IMR-90 (cell line): ENCODE data around the gene SAT1. TPM values are rescaled to one million over a fixed set of nuclear protein-coding genes. Genes with fewer than 3 reads are reported as not detected.

Experiments
- ATAC-seq: fragments of 200-7000 bp; cut with Tn5 transposase; 2 replicates; pipeline ENCODE4 v1.9.1; 2020; ENCODE audit warnings: low read depth, mild to moderate bottlenecking, moderate library complexity
- BruUV-seq: library from RNA; stranded (reverse); fragments of 400-500 nt; replicated peaks from 2 replicates; lab custom pipeline; 2021; lab: Mats Ljungman, UMichigan
- CTCF ChIA-PET: fragments of 300-600 bp; formaldehyde crosslinking; extraction: SDS; loops from one replicate; lab custom pipeline; 2021; ENCODE audit warnings: antibody characterized with exemption; lab: Yijun Ruan, JAX
- POLR2A ChIA-PET: fragments of 300-600 bp; sonication (Branson Sonifier 250); formaldehyde crosslinking; loops from one replicate; lab custom pipeline; 2022; ENCODE audit warnings: antibody characterized with exemption; ENCODE audit not compliant: unreplicated experiment; lab: Charles Lee
- DNase-seq: peaks from one replicate; pipeline ENCODE4 v3.0.0; 2013
- H2AFZ ChIP-seq: replicated peaks from 2 replicates; pipeline ENCODE3; 2013; ENCODE audit warnings: low read length, mild to moderate bottlenecking; ENCODE audit not compliant: poor library complexity
- H2AK5ac ChIP-seq: 2 replicates; pipeline ENCODE4 v1.6.1; 2013; ENCODE audit warnings: low read depth, low read length, inconsistent platforms
- H2AK9ac ChIP-seq: replicated peaks from 2 replicates; pipeline ENCODE3; 2013; ENCODE audit warnings: mild to moderate bottlenecking, low read depth, low read length, moderate library complexity; ENCODE audit not compliant: poor library complexity
- H2BK120ac ChIP-seq: 2 replicates; pipeline ENCODE4 v1.6.1; 2013; ENCODE audit warnings: low read depth, low read length, inconsistent platforms
- H2BK15ac ChIP-seq: 3 replicates; pipeline ENCODE4 v1.6.1; 2013; ENCODE audit warnings: low read depth, low read length, inconsistent platforms
- H2BK20ac ChIP-seq: 2 replicates; pipeline ENCODE4 v1.6.1; 2013; ENCODE audit warnings: low read depth, mild to moderate bottlenecking, inconsistent platforms, low read length, moderate library complexity
- H2BK5ac ChIP-seq: 2 replicates; pipeline ENCODE4 v1.6.1; 2013; ENCODE audit warnings: mild to moderate bottlenecking, low read depth, low read length, inconsistent platforms; ENCODE audit not compliant: poor library complexity, severe bottlenecking
- H3K14ac ChIP-seq: replicated peaks from 2 replicates; pipeline ENCODE4 v1.6.1; 2013; ENCODE audit warnings: low read depth, low read length, inconsistent platforms
- H3K18ac ChIP-seq: 2 replicates; pipeline ENCODE4 v1.6.1; 2013; ENCODE audit warnings: low read depth, low read length, control low read depth
- H3K23ac ChIP-seq: 2 replicates; pipeline ENCODE4 v1.6.1; 2013; ENCODE audit warnings: low read depth, low read length, inconsistent platforms
- H3K27ac ChIP-seq: 2 replicates; pipeline ENCODE4 v1.5.1; 2013; ENCODE audit warnings: mild to moderate bottlenecking, control low read depth, low read length; ENCODE audit not compliant: insufficient read depth
- H3K27me3 ChIP-seq: 2 replicates; pipeline ENCODE4 v1.6.1; 2013; ENCODE audit warnings: low read length; ENCODE audit not compliant: control insufficient read depth, insufficient read depth
- H3K36me3 ChIP-seq: 2 replicates; pipeline ENCODE4 v1.6.1; 2013; ENCODE audit warnings: low read length, mixed read lengths; ENCODE audit not compliant: control insufficient read depth, insufficient read depth
- H3K4ac ChIP-seq: 2 replicates; pipeline ENCODE4 v1.6.1; 2013; ENCODE audit warnings: low read depth, low read length, inconsistent platforms
- H3K4me1 ChIP-seq: 2 replicates; pipeline ENCODE4 v1.6.1; 2013; ENCODE audit warnings: low read length, mixed read lengths; ENCODE audit not compliant: control insufficient read depth, insufficient read depth
- H3K4me2 ChIP-seq: 2 replicates; pipeline ENCODE4 v1.6.1; 2013; ENCODE audit warnings: low read depth, mild to moderate bottlenecking, control low read depth, low read length, moderate library complexity
- H3K4me3 ChIP-seq: 2 replicates; pipeline ENCODE4 v1.5.1; 2013; ENCODE audit warnings: low read depth, mild to moderate bottlenecking, control low read depth, low read length, moderate library complexity; ENCODE audit not compliant: insufficient read depth
- H3K56ac ChIP-seq: 2 replicates; pipeline ENCODE4 v1.6.1; 2013; ENCODE audit warnings: low read length, inconsistent platforms; ENCODE audit not compliant: insufficient read depth; ENCODE audit errors: extremely low read depth
- H3K79me1 ChIP-seq, 2 experiments: 2 replicates each; pipeline ENCODE4 v1.6.1; 2013; ENCODE audit warnings: low read length in 2 of 2, inconsistent platforms in 1 of 2, low read depth in 1 of 2
- H3K9ac ChIP-seq: 2 replicates; pipeline ENCODE4 v1.6.1; 2013; ENCODE audit warnings: low read depth, low read length, control low read depth
- H3K9me1 ChIP-seq: 2 replicates; pipeline ENCODE4 v1.6.1; 2013; ENCODE audit warnings: low read length, inconsistent platforms; ENCODE audit not compliant: insufficient read depth
- H3K9me3 ChIP-seq: 2 replicates; pipeline ENCODE4 v1.6.1; 2013; ENCODE audit warnings: low read length; ENCODE audit not compliant: control insufficient read depth, insufficient read depth
- H4K20me1 ChIP-seq: 2 replicates; pipeline ENCODE4 v1.6.1; 2013; ENCODE audit warnings: low read length, inconsistent platforms; ENCODE audit not compliant: insufficient read depth
- H4K5ac ChIP-seq: 2 replicates; pipeline ENCODE4 v1.6.1; 2013; ENCODE audit warnings: mild to moderate bottlenecking, low read depth, low read length, control low read depth
- H4K8ac ChIP-seq, 2 experiments: 2 replicates each; pipeline ENCODE4 v1.6.1; 2013; ENCODE audit warnings: low read depth in 2 of 2, low read length in 2 of 2, control low read depth in 1 of 2, inconsistent platforms in 1 of 2
- H4K91ac ChIP-seq: 2 replicates; pipeline ENCODE4 v1.6.1; 2013; ENCODE audit warnings: low read depth, low read length, inconsistent platforms; ENCODE audit not compliant: insufficient read depth
- FOS ChIP-seq: fragments of 150-350 bp; IDR thresholded peaks from 2 replicates; pipeline ENCODE4 v1.6.1; 2016; ENCODE audit warnings: low read depth, low read length
- MXI1 ChIP-seq: IDR thresholded peaks from 2 replicates; pipeline ENCODE4 v1.6.1; 2012; ENCODE audit warnings: low read depth, mild to moderate bottlenecking, low read length, moderate library complexity, borderline replicate concordance
- RAD21 ChIP-seq: IDR thresholded peaks from 2 replicates; pipeline ENCODE4 v1.6.1; 2012; ENCODE audit warnings: low read length, improper control_type of control experiment
- WGBS, 2 experiments: methylation state at CpG; one replicate each; pipeline versions ENCODE4 v1.1.5 to v1.1.7; 2013; ENCODE audit warnings: missing lambda C conversion rate in 2 of 2; ENCODE audit not compliant: insufficient read length in 1 of 2; ENCODE audit errors: extremely low coverage in 2 of 2; 5-methylcytosine and 5-hydroxymethylcytosine counted together
- dilution Hi-C: fragments of 300-500 bp; cut with HindIII; formaldehyde crosslinking; loops from one replicate; pipeline ENCODE4 v1.14.3; 2018; ENCODE audit warnings: low sequenced_read_pairs; ENCODE audit not compliant: unreplicated experiment
- in situ Hi-C: fragments of 300-500 bp; cut with MboI; formaldehyde crosslinking; loops from 3 replicates; pipeline ENCODE4 v1.14.3; 2019; ENCODE audit warnings: low sequenced_read_pairs, inconsistent platforms, mixed read lengths
- intact Hi-C: fragments of 100-400 bp; cut with micrococcal nuclease; formaldehyde crosslinking; loops from 2 replicates; pipeline ENCODE4 v1.10.0; 2022
- polyA plus RNA-seq, 3 experiments: library from polyadenylated mRNA; depleted of rRNA; stranded (reverse); fragments of >200 nt; gene quantifications; 2 replicates each; pipeline ENCODE4 v1.2.3, GENCODE V29; 2012; ENCODE audit warnings: low replicate concordance in 1 of 3
- total RNA-seq: library from RNA; depleted of rRNA; stranded (reverse); fragments of >200 nt; gene quantifications from 2 replicates; pipeline ENCODE4 v1.2.3, GENCODE V29; 2012
- TF ChIP-seq, protein P1 (sequence below): fragments of 150-350 bp; IDR thresholded peaks from 2 replicates; pipeline ENCODE4 v1.6.1; 2016; ENCODE audit warnings: low read depth, mild to moderate bottlenecking, low read length, moderate library complexity, borderline replicate concordance

SAT1 gene
- total and polyA plus RNA-seq, 2 of the 4 experiments (the other 2 are of a cell fraction) = 55.9 to 92.8 TPM

DNA sequence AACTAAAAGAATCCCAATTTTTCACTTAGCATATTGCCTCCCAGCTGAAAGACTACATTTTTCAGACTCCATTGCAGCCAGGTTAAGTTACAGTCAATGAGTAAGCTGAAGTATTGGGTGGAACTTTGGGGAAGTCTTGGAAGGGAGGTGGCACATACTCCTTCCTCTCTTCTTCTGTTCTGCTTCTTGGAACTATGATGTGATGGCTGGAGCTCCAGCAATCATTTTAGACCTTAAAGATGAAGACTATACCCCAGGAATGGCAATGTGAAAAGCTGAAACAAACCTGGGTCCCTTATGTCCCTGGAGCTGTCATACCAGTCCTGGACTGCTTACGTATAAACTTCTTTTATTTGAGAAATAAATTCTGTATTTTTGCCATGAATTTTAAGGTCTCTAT, 30.8 kb downstream of the SAT1 start:
- Histone ChIP-seq H3K23ac (no peak overlapping the region), H3K36me3 (no peaks in the 10 kb centered on the region), H4K91ac (no peak overlapping the region), H2BK15ac (no peak overlapping the region), H3K14ac (no peak overlapping the region), H3K9me3 (peaks cover 2% of the 10 kb centered on the region), H2AFZ (no peak overlapping the region), H3K56ac (no peak overlapping the region), H2AK9ac (no peak overlapping the region), H3K18ac (no peak overlapping the region), H4K20me1 (no peaks in the 10 kb centered on the region), H3K4me2 (no peak overlapping the region), H2BK120ac (no peak overlapping the region), H3K9ac (no peak overlapping the region), H3K9me1 (no peaks in the 10 kb centered on the region), H3K4me3 (no peak overlapping the region), H3K4ac (no peak overlapping the region), H4K5ac (no peak overlapping the region), H2BK20ac (no peak overlapping the region), H3K27ac (no peak overlapping the region), H3K27me3 (no peaks in the 10 kb centered on the region; the same call in none of the 2 replicates), H3K4me1 (no peaks in the 10 kb centered on the region), H2AK5ac (no peak overlapping the region), H4K8ac (no peak overlapping the region), H3K79me1 (no peaks in the 10 kb centered on the region), H2BK5ac (no peak overlapping the region)
- ChIA-PET POLR2A (interaction anchor here (0.6 kb wide), 1 partner anchor 141 kb away, joined by 4 read pairs; no protein-coding TSS in a partner anchor), CTCF (no interaction called here)
- TF ChIP-seq, protein P1, sequence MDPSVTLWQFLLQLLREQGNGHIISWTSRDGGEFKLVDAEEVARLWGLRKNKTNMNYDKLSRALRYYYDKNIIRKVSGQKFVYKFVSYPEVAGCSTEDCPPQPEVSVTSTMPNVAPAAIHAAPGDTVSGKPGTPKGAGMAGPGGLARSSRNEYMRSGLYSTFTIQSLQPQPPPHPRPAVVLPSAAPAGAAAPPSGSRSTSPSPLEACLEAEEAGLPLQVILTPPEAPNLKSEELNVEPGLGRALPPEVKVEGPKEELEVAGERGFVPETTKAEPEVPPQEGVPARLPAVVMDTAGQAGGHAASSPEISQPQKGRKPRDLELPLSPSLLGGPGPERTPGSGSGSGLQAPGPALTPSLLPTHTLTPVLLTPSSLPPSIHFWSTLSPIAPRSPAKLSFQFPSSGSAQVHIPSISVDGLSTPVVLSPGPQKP = no peak
- TF ChIP-seq FOS (no peak), RAD21 (no peak), MXI1 (no peak)
- dilution Hi-C loops (no loop called here), intact Hi-C loops (no loop called here), in situ Hi-C loops (no loop called here)
- no CpG with 5 or more reads among the region's 1 CpG for WGBS, 2 experiments
- no TSS peak for BruUV-seq
- DNase-seq (no peak), ATAC-seq (no peak)
